Measurements from ENCODE around the gene BEND3. TPM values are rescaled to one million over a fixed set of nuclear protein-coding genes. Genes with fewer than 3 reads are reported as not detected.
"Not testable (repeated sequence)": the region's sequence is repeated elsewhere in the genome, so short reads cannot be mapped to it uniquely, and the experiment has no call there.

The BEND3 gene
- polyA plus RNA-seq (2013, experiment 1 of 2), result 4.8 TPM
- polyA plus RNA-seq (2013, experiment 2 of 2), result 5.1 TPM

DNA sequence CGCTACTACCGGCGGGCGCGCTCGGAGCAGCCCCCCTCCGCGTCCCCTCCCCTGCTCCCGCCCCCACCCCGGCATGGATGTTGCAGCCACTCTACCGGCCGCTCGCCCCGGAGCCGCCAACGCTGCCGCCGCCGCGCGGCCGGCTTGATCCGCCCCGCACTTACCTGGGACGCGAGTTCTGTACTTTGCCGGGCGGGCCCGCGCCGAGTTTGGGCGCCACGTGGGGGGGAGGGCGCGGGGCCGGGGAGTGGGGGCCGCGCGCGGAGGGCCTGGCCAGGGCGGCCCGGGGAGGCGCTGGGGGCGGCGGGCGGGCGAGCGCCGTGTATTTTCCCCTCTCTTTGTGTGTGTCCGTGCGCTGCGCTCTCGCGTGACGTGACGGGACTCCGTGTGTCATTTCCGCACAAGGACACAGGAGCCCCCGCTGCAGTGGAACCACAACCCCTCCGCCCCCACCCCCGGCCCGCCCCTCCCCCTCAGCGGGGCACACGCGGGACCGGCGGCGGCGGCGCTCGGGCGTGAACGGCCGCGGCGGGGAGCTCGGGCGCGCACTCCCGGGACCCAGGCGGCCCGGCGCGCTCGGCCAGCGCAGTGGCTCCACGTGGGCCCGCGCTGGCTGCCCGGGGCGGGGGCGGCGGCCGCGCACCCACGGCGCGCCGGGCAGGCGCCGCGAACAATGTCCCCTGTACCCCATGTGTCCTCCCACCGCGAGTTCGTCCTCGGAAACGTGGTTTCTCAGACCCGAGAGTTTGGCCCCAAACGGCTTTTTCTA lies at the start of gene BEND3:
TSS of gene BEND3 (minus strand) at position 590 of the 769 bp plus-strand sequence. CDS start 16,230 bp downstream, outside the sequence.
- no CpG with 5 or more reads among the region's 109 CpGs for WGBS, 2 donors (ENCODE audit: extremely low coverage in 2 of 2, insufficient read length in 2 of 2, insufficient replicate concordance in 1 of 2)
- H3K14ac ChIP-seq (ENCODE audit: low read length), result peak within 1 kb of the TSS; percentile 56
- H3K4me1 ChIP-seq (ENCODE audit: control insufficient read depth in 2 of 2, insufficient read depth in 1 of 2, low read depth in 1 of 2, low read length in 2 of 2), result peaks cover 4 to 13% of the 10 kb centered on the region in 2 donors
- H3K9ac ChIP-seq (ENCODE audit: low read depth, low read length, poor library complexity), result peak within 1 kb of the TSS; percentile 93
- H3K27ac ChIP-seq (replicated peaks; ENCODE audit: low read length), result peak within 1 kb of the TSS; percentile 96
- H2BK15ac ChIP-seq (ENCODE audit: low read length), result peak within 1 kb of the TSS; percentile 67
- peak within 1 kb of the TSS; percentile 85 for H3K23ac ChIP-seq (ENCODE audit: low read depth, low read length, poor library complexity)
- H2AK5ac ChIP-seq (ENCODE audit: low read depth, low read length), result peak within 1 kb of the TSS; percentile 92
- peak; percentile 43 for DNase-seq (ENCODE audit: low spot score)
- no peak within 1 kb of the TSS for H3K4ac ChIP-seq (ENCODE audit: low read length)
- no peak within 1 kb of the TSS for H2BK12ac ChIP-seq (ENCODE audit: low read length)
- no peaks in the 10 kb centered on the region for H3K79me1 ChIP-seq (ENCODE audit: low read depth, low read length)
- peak within 1 kb of the TSS; percentile 95 for H2BK5ac ChIP-seq (ENCODE audit: low read length)
- H3K4me3 ChIP-seq (ENCODE audit: low read length in 2 of 2), result peak within 1 kb of the TSS; percentile 93 to 94
- no peaks in the 10 kb centered on the region for H3K9me3 ChIP-seq (replicated peaks in 1 of 2; ENCODE audit: control insufficient read depth in 2 of 2, insufficient read depth in 1 of 2, low read depth in 1 of 2, low read length in 2 of 2)
- peaks cover 0 to 12% of the 10 kb centered on the region in 2 donors for H3K36me3 ChIP-seq (replicated peaks in 1 of 2; ENCODE audit: control insufficient read depth in 2 of 2, insufficient read depth in 2 of 2, low read length in 2 of 2)
- H4K8ac ChIP-seq (ENCODE audit: low read depth, low read length), result no peak within 1 kb of the TSS
- H2BK120ac ChIP-seq (ENCODE audit: low read depth, low read length), result peak within 1 kb of the TSS; percentile 94
- no peaks in the 10 kb centered on the region for H3K27me3 ChIP-seq (ENCODE audit: control insufficient read depth in 3 of 3, insufficient read depth in 3 of 3, low read depth in 1 of 3, low read length in 3 of 3)
- H2AFZ ChIP-seq (ENCODE audit: low read length), result peak within 1 kb of the TSS; percentile 89
- H4K91ac ChIP-seq (ENCODE audit: low read depth, low read length, poor library complexity), result peak within 1 kb of the TSS; percentile 85
- H3K18ac ChIP-seq (ENCODE audit: low read length), result peak within 1 kb of the TSS; percentile 98
- peak within 1 kb of the TSS; percentile 66 for H3K4me2 ChIP-seq (ENCODE audit: insufficient read depth, low read length, poor library complexity, severe bottlenecking)

DNA sequence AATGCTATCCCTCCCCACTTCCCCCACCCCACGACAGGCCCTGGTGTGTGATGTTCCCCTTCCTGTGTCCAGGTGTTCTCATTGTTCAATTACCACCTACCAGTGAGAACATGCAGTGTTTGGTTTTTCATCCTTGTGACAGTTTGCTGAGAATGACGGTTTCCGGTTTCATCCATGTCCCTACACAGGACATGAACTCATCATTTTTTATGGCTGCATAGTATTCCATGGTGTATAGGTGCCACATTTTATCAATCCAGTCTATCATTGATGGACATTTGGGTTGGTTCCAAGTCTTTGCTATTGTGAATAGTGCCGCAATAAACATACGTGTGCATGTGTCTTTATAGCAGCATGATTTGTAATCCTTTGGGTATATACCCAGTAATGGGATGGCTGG lies 49.0 kb upstream of the BEND3 start:
- not testable (repeated sequence) for H4K8ac ChIP-seq (ENCODE audit: low read depth, low read length); H3K4me3 ChIP-seq (ENCODE audit: low read length in 2 of 2); H4K91ac ChIP-seq (ENCODE audit: low read depth, low read length, poor library complexity); H2BK15ac ChIP-seq (ENCODE audit: low read length); H3K9me3 ChIP-seq (replicated peaks in 1 of 2; ENCODE audit: control insufficient read depth in 2 of 2, insufficient read depth in 1 of 2, low read depth in 1 of 2, low read length in 2 of 2); H3K36me3 ChIP-seq (replicated peaks in 1 of 2; ENCODE audit: control insufficient read depth in 2 of 2, insufficient read depth in 2 of 2, low read length in 2 of 2); H3K14ac ChIP-seq (ENCODE audit: low read length); H2AFZ ChIP-seq (ENCODE audit: low read length); H2BK12ac ChIP-seq (ENCODE audit: low read length); H3K9ac ChIP-seq (ENCODE audit: low read depth, low read length, poor library complexity); H2AK5ac ChIP-seq (ENCODE audit: low read depth, low read length); H3K4ac ChIP-seq (ENCODE audit: low read length); H3K79me1 ChIP-seq (ENCODE audit: low read depth, low read length); H2BK5ac ChIP-seq (ENCODE audit: low read length); H3K18ac ChIP-seq (ENCODE audit: low read length); H3K27me3 ChIP-seq (ENCODE audit: control insufficient read depth in 3 of 3, insufficient read depth in 3 of 3, low read depth in 1 of 3, low read length in 3 of 3); H3K27ac ChIP-seq (replicated peaks; ENCODE audit: low read length); H3K23ac ChIP-seq (ENCODE audit: low read depth, low read length, poor library complexity); H3K4me2 ChIP-seq (ENCODE audit: insufficient read depth, low read length, poor library complexity, severe bottlenecking); DNase-seq (ENCODE audit: low spot score); H3K4me1 ChIP-seq (ENCODE audit: control insufficient read depth in 2 of 2, insufficient read depth in 1 of 2, low read depth in 1 of 2, low read length in 2 of 2); H2BK120ac ChIP-seq (ENCODE audit: low read depth, low read length)
- no CpG with 5 or more reads among the region's 5 CpGs for WGBS, 2 donors (ENCODE audit: extremely low coverage in 2 of 2, insufficient read length in 2 of 2, insufficient replicate concordance in 1 of 2)

DNA sequence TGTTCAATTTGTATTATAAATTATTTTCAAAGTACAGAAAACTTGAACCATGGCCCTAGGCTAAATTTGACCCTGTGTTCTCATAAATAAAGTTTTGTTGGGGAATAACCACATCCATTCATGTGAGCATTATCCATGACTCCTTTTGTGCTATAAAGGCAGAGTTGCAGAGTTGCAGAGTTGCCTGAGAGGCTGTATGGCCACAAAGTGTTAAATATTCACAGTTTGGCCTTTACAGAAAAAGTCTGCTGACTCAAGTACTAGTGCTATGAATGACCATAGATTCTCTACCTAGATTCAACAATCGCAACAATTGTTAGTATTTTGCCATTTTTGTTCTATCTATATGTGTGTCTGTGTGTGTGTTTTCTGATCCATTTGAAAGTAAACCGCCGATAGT lies 46.2 kb upstream of the BEND3 start:
- Histone ChIP-seq H2BK120ac (ENCODE audit: low read depth, low read length) (no peak overlapping the region), H3K18ac (ENCODE audit: low read length) (no peak overlapping the region), H3K4ac (ENCODE audit: low read length) (no peak overlapping the region), H3K14ac (ENCODE audit: low read length) (no peak overlapping the region), H3K36me3 (replicated peaks in 1 of 2; ENCODE audit: control insufficient read depth in 2 of 2, insufficient read depth in 2 of 2, low read length in 2 of 2) (no peaks in the 10 kb centered on the region), H4K8ac (ENCODE audit: low read depth, low read length) (no peak overlapping the region), H3K79me1 (ENCODE audit: low read depth, low read length) (no peaks in the 10 kb centered on the region), H3K9me3 (replicated peaks in 1 of 2; ENCODE audit: control insufficient read depth in 2 of 2, insufficient read depth in 1 of 2, low read depth in 1 of 2, low read length in 2 of 2) (no peaks in the 10 kb centered on the region), H3K27ac (replicated peaks; ENCODE audit: low read length) (no peak overlapping the region), H2BK12ac (ENCODE audit: low read length) (no peak overlapping the region), H3K23ac (ENCODE audit: low read depth, low read length, poor library complexity) (no peak overlapping the region), H3K4me3 (ENCODE audit: low read length in 2 of 2) (no peak overlapping the region), H3K9ac (ENCODE audit: low read depth, low read length, poor library complexity) (no peak overlapping the region), H2AK5ac (ENCODE audit: low read depth, low read length) (no peak overlapping the region), H2BK5ac (ENCODE audit: low read length) (no peak overlapping the region), H3K27me3 (ENCODE audit: control insufficient read depth in 3 of 3, insufficient read depth in 3 of 3, low read depth in 1 of 3, low read length in 3 of 3) (no peaks in the 10 kb centered on the region), H4K91ac (ENCODE audit: low read depth, low read length, poor library complexity) (no peak overlapping the region), H3K4me2 (ENCODE audit: insufficient read depth, low read length, poor library complexity, severe bottlenecking) (no peak overlapping the region), H2BK15ac (ENCODE audit: low read length) (no peak overlapping the region), H3K4me1 (ENCODE audit: control insufficient read depth in 2 of 2, insufficient read depth in 1 of 2, low read depth in 1 of 2, low read length in 2 of 2) (peaks cover 0 to 2% of the 10 kb centered on the region in 2 donors), H2AFZ (ENCODE audit: low read length) (no peak overlapping the region)
- no peak for DNase-seq (ENCODE audit: low spot score)
- WGBS, 2 donors (ENCODE audit: extremely low coverage in 2 of 2, insufficient read length in 2 of 2, insufficient replicate concordance in 1 of 2), result no CpG with 5 or more reads among the region's 3 CpGs

DNA sequence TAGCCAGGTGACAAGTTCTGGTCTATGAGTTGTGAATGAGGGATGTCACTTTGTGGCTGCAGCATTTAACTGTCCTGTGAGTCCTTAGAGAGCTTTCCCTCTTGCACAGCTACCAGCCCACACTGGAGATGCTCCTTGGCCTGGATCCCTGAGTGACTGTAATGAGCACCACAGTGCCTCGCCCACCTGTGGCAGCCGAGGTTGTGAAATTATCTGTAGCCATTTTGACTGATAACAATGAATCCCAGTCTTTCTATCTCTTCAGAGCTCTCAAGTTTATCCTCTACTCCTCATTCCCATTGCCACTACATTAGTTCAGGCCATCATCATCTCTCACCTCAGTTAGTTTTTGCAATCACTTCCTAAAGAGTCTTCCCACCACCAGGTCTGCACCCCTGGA lies 41.3 kb upstream of the BEND3 start:
- no peaks in the 10 kb centered on the region for H3K9me3 ChIP-seq (replicated peaks in 1 of 2; ENCODE audit: control insufficient read depth in 2 of 2, insufficient read depth in 1 of 2, low read depth in 1 of 2, low read length in 2 of 2)
- H3K9ac ChIP-seq (ENCODE audit: low read depth, low read length, poor library complexity), result no peak overlapping the region
- H3K4me1 ChIP-seq (ENCODE audit: control insufficient read depth in 2 of 2, insufficient read depth in 1 of 2, low read depth in 1 of 2, low read length in 2 of 2), result peaks cover 4 to 9% of the 10 kb centered on the region in 2 donors
- H4K91ac ChIP-seq (ENCODE audit: low read depth, low read length, poor library complexity), result peak overlapping the region; percentile 43
- H3K4me2 ChIP-seq (ENCODE audit: insufficient read depth, low read length, poor library complexity, severe bottlenecking), result no peak overlapping the region
- H3K4ac ChIP-seq (ENCODE audit: low read length), result no peak overlapping the region
- no peak overlapping the region for H3K27ac ChIP-seq (replicated peaks; ENCODE audit: low read length)
- WGBS, 2 donors (ENCODE audit: extremely low coverage in 2 of 2, insufficient read length in 2 of 2, insufficient replicate concordance in 1 of 2), result no CpG with 5 or more reads among the region's 2 CpGs
- peak overlapping the region; percentile 48 for H4K8ac ChIP-seq (ENCODE audit: low read depth, low read length)
- no peaks in the 10 kb centered on the region for H3K27me3 ChIP-seq (ENCODE audit: control insufficient read depth in 3 of 3, insufficient read depth in 3 of 3, low read depth in 1 of 3, low read length in 3 of 3)
- peak overlapping the region; percentile 81 for H2BK15ac ChIP-seq (ENCODE audit: low read length)
- H3K18ac ChIP-seq (ENCODE audit: low read length), result no peak overlapping the region
- no peaks in the 10 kb centered on the region for H3K79me1 ChIP-seq (ENCODE audit: low read depth, low read length)
- no peak overlapping the region for H3K14ac ChIP-seq (ENCODE audit: low read length)
- H2AK5ac ChIP-seq (ENCODE audit: low read depth, low read length), result peak overlapping the region; percentile 94
- H2BK5ac ChIP-seq (ENCODE audit: low read length), result no peak overlapping the region
- peak overlapping the region; percentile 30 for H2BK12ac ChIP-seq (ENCODE audit: low read length)
- H3K36me3 ChIP-seq (replicated peaks in 1 of 2; ENCODE audit: control insufficient read depth in 2 of 2, insufficient read depth in 2 of 2, low read length in 2 of 2), result no peaks in the 10 kb centered on the region
- H2BK120ac ChIP-seq (ENCODE audit: low read depth, low read length), result no peak overlapping the region
- no peak overlapping the region for H2AFZ ChIP-seq (ENCODE audit: low read length)
- no peak overlapping the region for H3K23ac ChIP-seq (ENCODE audit: low read depth, low read length, poor library complexity)
- H3K4me3 ChIP-seq (ENCODE audit: low read length in 2 of 2), result no peak overlapping the region
- no peak for DNase-seq (ENCODE audit: low spot score)
